Measurements from ENCODE around the gene NHEJ1. TPM values are rescaled to one million over a fixed set of nuclear protein-coding genes. Genes with fewer than 3 reads are reported as not detected.

Gene NHEJ1
- total RNA-seq, 2 donors from 2014 or later = 8.3 to 8.4 TPM

DNA sequence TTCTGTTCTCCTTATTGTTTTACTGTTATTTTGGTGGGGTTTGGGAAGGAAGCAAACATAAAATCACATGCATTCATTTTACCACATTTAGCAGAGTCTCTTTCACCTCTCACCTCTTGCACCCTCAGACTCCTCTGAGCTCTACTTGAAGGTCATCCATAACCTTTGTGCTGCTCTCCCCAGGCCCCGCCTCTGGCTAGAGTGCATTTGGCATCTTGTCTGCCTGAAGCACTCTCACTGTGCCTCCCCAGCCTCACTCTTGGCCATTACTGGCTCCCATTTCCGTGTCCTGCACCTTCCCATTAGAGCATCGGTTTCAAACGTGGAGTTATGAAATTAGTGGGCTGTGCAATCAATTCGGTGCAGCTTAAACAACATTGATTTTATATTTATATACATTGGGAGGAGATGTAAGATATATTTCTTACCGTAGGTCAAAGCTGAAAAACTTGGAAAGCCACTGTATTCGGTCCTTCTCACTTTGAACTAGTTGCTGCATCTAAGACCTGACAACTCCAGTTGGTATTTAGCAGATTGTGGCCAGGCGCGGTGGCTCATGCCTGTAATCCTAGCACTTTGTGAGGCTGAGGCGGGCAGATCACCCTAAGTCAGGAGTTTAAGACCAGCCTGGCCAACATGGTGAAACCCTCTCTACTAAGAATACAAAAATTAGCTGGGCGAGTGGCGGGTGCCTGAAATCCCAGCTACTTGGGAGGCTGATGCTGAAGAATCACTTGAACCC lies 39.0 kb upstream of the NHEJ1 start:
- Histone ChIP-seq H3K4me3 (no peak overlapping the region), H3K4me1 (no peaks in the 10 kb centered on the region), H3K36me3 (no peaks in the 10 kb centered on the region), H3K27ac (no peak overlapping the region), H3K9me3 (no peaks in the 10 kb centered on the region), H3K27me3 (no peaks in the 10 kb centered on the region)
- TF ChIP-seq, protein P1, sequence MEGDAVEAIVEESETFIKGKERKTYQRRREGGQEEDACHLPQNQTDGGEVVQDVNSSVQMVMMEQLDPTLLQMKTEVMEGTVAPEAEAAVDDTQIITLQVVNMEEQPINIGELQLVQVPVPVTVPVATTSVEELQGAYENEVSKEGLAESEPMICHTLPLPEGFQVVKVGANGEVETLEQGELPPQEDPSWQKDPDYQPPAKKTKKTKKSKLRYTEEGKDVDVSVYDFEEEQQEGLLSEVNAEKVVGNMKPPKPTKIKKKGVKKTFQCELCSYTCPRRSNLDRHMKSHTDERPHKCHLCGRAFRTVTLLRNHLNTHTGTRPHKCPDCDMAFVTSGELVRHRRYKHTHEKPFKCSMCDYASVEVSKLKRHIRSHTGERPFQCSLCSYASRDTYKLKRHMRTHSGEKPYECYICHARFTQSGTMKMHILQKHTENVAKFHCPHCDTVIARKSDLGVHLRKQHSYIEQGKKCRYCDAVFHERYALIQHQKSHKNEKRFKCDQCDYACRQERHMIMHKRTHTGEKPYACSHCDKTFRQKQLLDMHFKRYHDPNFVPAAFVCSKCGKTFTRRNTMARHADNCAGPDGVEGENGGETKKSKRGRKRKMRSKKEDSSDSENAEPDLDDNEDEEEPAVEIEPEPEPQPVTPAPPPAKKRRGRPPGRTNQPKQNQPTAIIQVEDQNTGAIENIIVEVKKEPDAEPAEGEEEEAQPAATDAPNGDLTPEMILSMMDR (IDR thresholded peaks at IDR 0.05) = no peak
- no peak for DNase-seq (ENCODE audit: low spot score)

DNA sequence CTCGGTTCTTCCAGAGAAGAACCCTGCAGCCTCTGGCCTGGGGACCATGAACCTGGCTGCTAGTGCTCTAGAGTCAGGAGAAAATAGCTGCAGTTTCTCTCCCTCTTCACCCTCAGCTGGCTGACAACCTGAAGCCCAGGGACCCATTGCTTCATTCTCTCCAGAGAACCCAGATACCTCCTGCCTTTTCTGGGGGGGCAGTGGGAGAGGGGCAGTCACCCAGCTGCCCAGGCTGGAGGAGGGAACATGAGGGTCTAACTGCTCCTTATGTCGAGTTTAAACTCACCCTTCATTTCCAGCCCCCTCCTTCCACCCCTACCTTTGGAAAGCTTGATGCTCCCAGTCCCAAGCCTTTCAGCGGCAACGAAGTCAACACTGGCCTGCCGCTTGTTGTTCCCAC lies 38.4 kb upstream of the NHEJ1 start:
- Histone ChIP-seq H3K9me3 (no peaks in the 10 kb centered on the region), H3K4me1 (no peaks in the 10 kb centered on the region), H3K27me3 (no peaks in the 10 kb centered on the region), H3K27ac (no peak overlapping the region), H3K36me3 (no peaks in the 10 kb centered on the region), H3K4me3 (no peak overlapping the region)
- no peak for DNase-seq (ENCODE audit: low spot score)
- TF ChIP-seq, protein P1 (IDR thresholded peaks at IDR 0.05) = no peak

DNA sequence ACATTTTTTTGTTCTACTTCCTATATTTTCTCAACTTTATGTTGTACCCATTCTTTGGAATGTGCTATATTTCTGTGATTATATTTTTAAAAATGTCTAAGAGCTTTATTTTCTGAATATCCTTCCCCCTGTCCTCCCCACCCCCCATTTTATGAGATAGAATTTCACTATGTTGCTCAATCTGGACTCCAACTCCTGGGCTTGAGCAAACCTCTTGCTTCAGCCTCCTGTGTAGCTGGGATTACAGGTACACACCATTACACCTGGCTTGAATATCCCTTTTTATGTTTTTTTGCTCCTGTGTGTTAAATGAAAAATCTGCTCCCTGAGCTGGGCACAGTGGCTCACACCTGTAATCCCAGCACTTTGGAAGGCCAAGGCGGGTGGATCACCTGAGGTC lies 36.8 kb upstream of the NHEJ1 start:
- DNase-seq (ENCODE audit: low spot score) = no peak
- TF ChIP-seq, protein P1 (IDR thresholded peaks at IDR 0.05) = no peak
- Histone ChIP-seq H3K36me3 (no peaks in the 10 kb centered on the region), H3K27ac (no peak overlapping the region), H3K9me3 (no peaks in the 10 kb centered on the region), H3K4me1 (no peaks in the 10 kb centered on the region), H3K4me3 (no peak overlapping the region), H3K27me3 (no peaks in the 10 kb centered on the region)

DNA sequence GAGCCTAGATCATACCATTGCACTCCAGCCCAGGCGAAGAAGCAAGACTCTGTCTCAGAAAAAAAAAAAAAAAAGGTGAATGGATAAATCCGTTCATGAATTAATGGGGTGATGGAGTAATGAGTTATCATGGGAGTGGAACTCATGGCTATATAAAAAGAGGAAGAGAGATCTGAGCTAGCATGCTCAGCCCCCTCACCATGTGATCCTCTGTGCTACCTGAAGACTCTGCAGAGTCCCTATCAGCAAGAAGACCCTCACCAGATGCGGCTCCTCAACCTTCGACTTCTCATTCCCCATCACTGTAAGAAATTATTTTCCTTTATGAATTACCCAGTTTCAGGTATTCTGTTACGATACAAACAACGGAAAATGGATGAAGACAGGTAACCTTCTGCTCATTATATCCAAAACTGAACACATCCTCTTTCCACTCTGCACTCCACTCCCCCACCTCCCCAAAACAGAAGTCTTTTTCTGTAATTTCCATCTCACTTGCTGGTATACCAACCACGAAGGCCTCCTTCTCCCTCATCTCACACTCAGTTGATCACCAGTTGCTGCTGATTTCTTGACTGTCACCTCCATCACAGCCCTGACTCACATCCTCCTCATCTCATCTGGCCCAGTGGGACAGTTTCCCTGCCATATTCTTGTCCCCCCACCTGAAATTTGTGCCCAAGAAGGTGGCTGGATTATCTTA lies 26.3 kb upstream of the NHEJ1 start:
- Histone ChIP-seq H3K4me3 (no peak overlapping the region), H3K4me1 (no peaks in the 10 kb centered on the region), H3K27ac (no peak overlapping the region), H3K9me3 (no peaks in the 10 kb centered on the region), H3K36me3 (peaks cover 25% of the 10 kb centered on the region), H3K27me3 (no peaks in the 10 kb centered on the region)
- no peak for DNase-seq (ENCODE audit: low spot score)
- TF ChIP-seq, protein P1 (IDR thresholded peaks at IDR 0.05) = no peak

DNA sequence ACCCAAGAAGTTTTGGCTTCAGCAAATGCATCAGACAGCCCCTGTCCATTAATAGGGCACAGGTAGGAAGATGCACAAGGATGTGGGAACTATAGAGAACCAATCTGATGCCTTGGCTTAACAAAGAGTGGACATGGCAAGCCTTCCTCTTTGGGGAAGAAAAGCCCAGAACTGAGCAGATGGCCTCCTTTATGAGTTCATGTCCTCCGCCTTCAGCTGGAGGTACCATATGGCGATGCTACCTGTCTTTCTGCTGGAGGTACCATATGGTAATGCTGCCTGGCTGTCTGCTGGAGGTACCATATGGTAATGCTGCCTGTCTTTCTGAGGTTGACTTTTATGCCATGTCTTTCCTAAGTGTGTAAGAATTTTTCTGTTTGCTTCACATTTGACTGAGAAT lies 23.5 kb upstream of the NHEJ1 start:
- Histone ChIP-seq H3K36me3 (peaks cover 46% of the 10 kb centered on the region), H3K27me3 (no peaks in the 10 kb centered on the region), H3K4me1 (peaks cover 0 to 11% of the 10 kb centered on the region in 2 donors), H3K27ac (no peak overlapping the region), H3K9me3 (no peaks in the 10 kb centered on the region), H3K4me3 (no peak overlapping the region)
- TF ChIP-seq, protein P1 (IDR thresholded peaks at IDR 0.05) = no peak
- no peak for DNase-seq (ENCODE audit: low spot score)
